ENCODE data around the gene PANK1. TPM values are rescaled to one million over a fixed set of nuclear protein-coding genes. Genes with fewer than 3 reads are reported as not detected.
A peak's percentile ranks its signal among the peaks of the same experiment; 100 is the strongest.

Gene PANK1
- total RNA-seq, 1 donor from 2014 or later, result 38.0 TPM

- Histone ChIP-seq H3K4me3 (peak overlapping the region; percentile 61), H4K20me1 (ENCODE audit: low read depth) (peaks cover 3% of the 10 kb centered on the region), H3K9me3 (ENCODE audit: low read depth) (no peaks in the 10 kb centered on the region), H3K27ac (no peak overlapping the region), H3K9ac (no peak overlapping the region), H3K36me3 (no peaks in the 10 kb centered on the region), H3F3A (ENCODE audit: low read depth) (peaks cover 31% of the 10 kb centered on the region), H2AFZ (replicated peaks) (peak overlapping the region; percentile 97), H3K4me1 (peaks cover 4% of the 10 kb centered on the region), H3K27me3 (peaks cover 77% of the 10 kb centered on the region), H3K79me2 (ENCODE audit: low read depth) (no peaks in the 10 kb centered on the region), H3K4me2 (peak overlapping the region; percentile 93)
- Mint-ChIP-seq H3K27ac (no peak overlapping the region), H3K4me3 (peak overlapping the region; percentile 85), H3K36me3 (no peaks in the 10 kb centered on the region), H3K27me3 (ENCODE audit: insufficient read depth, low read depth) (peaks cover 25% of the 10 kb centered on the region), H3K9me3 (peaks cover 2% of the 10 kb centered on the region), H3K4me1 (peaks cover 19% of the 10 kb centered on the region)
- TF ChIP-seq EZH2 (IDR thresholded peaks at IDR 0.05), result peak; percentile 55
- TF ChIP-seq, protein P1, sequence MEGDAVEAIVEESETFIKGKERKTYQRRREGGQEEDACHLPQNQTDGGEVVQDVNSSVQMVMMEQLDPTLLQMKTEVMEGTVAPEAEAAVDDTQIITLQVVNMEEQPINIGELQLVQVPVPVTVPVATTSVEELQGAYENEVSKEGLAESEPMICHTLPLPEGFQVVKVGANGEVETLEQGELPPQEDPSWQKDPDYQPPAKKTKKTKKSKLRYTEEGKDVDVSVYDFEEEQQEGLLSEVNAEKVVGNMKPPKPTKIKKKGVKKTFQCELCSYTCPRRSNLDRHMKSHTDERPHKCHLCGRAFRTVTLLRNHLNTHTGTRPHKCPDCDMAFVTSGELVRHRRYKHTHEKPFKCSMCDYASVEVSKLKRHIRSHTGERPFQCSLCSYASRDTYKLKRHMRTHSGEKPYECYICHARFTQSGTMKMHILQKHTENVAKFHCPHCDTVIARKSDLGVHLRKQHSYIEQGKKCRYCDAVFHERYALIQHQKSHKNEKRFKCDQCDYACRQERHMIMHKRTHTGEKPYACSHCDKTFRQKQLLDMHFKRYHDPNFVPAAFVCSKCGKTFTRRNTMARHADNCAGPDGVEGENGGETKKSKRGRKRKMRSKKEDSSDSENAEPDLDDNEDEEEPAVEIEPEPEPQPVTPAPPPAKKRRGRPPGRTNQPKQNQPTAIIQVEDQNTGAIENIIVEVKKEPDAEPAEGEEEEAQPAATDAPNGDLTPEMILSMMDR (IDR thresholded peaks at IDR 0.05), result no peak
- no peak for DNase-seq (ENCODE audit: low spot score)
Measured at GRCh38 chr10:89534826-89535166, 110.2 kb downstream of the PANK1 start.

MicroRNA genes within 50 kb of the gene (microRNA counts, 767-probe panel; counts per million panel counts)
- 8,743 counts per million, percentile 95 among the panel's probes with 10 or more counts for microRNA hsa-miR-107

Small RNAs within 50 kb of the gene (microRNA-seq; reads per million reads assigned to microRNA genes)
- gene MIR107, result 180 reads per million, percentile 81 among the genes with 10 or more reads in this experiment

Small RNAs within 50 kb of the gene (small RNA-seq; reads per million reads assigned to genes)
- gene MIR107, result 0.77 reads per million, percentile 71 among the genes with 10 or more reads in this experiment

Other genes starting within 250 kb of the PANK1 start
- gene IFIT5, start 230.7 kb downstream of the PANK1 start, total RNA-seq (ENCODE audit: low replicate concordance), result 5.6 and 7.0 TPM in 2 replicates
- not detected in 2 replicates for gene SLC16A12, start 109.6 kb downstream of the PANK1 start, total RNA-seq (ENCODE audit: low replicate concordance)
- 44.2 and 71.5 TPM in 2 replicates for gene KIF20B, start 56.3 kb upstream of the PANK1 start, total RNA-seq (ENCODE audit: low replicate concordance)